ENCODE results near the gene FYB2. TPM values are rescaled to one million over a fixed set of nuclear protein-coding genes. Genes with fewer than 3 reads are reported as not detected.
"Not testable (repeated sequence)": the region's sequence is repeated elsewhere in the genome, so short reads cannot be mapped to it uniquely, and the experiment has no call there.

Gene FYB2
- total and polyA plus RNA-seq, 7 donors: 0.48 to 2.6 (median 1.1) TPM; not detected in 1

DNA sequence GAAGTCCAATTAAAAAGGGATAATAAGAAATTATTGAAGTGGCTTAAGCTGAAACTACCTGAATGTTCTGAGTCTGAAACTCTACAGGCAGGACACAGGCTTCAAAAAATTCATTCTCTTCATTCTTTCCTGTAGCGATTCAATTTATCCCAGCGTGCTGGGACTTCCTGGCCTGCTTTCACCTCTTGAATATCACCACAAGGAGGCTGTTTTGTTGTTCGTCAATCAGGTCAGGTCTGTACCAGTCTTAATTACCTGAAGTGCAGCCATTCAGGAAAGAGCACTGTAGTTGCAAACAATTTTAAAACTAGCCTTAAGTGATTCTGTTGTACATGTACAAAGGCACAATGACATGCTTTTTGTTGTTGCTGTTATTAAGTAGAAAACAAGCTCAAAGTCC, 38.4 kb downstream of the FYB2 start:
- no peaks in the 10 kb centered on the region for H3K36me3 ChIP-seq (ENCODE audit: insufficient read depth in 1 of 2, low read depth in 1 of 2)
- no peak overlapping the region for H3K27ac ChIP-seq
- no peak for DNase-seq
- 72 to 76% (median 76%) methylated on average over 3 of the region's 3 CpGs for WGBS, 3 donors
- no peaks in the 10 kb centered on the region for H3K9me3 ChIP-seq
- intact Hi-C loops (cut with DNase I): no loop called here
- H3K27me3 ChIP-seq (ENCODE audit: insufficient read depth in 3 of 3, low read length in 2 of 3): no peaks in the 10 kb centered on the region
- ATAC-seq: no peak
- no peaks in the 10 kb centered on the region for H3K4me1 ChIP-seq
- TF ChIP-seq, protein P1, sequence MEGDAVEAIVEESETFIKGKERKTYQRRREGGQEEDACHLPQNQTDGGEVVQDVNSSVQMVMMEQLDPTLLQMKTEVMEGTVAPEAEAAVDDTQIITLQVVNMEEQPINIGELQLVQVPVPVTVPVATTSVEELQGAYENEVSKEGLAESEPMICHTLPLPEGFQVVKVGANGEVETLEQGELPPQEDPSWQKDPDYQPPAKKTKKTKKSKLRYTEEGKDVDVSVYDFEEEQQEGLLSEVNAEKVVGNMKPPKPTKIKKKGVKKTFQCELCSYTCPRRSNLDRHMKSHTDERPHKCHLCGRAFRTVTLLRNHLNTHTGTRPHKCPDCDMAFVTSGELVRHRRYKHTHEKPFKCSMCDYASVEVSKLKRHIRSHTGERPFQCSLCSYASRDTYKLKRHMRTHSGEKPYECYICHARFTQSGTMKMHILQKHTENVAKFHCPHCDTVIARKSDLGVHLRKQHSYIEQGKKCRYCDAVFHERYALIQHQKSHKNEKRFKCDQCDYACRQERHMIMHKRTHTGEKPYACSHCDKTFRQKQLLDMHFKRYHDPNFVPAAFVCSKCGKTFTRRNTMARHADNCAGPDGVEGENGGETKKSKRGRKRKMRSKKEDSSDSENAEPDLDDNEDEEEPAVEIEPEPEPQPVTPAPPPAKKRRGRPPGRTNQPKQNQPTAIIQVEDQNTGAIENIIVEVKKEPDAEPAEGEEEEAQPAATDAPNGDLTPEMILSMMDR (IDR thresholded peaks at IDR 0.05): no peak
- no peak overlapping the region for H3K4me3 ChIP-seq

DNA sequence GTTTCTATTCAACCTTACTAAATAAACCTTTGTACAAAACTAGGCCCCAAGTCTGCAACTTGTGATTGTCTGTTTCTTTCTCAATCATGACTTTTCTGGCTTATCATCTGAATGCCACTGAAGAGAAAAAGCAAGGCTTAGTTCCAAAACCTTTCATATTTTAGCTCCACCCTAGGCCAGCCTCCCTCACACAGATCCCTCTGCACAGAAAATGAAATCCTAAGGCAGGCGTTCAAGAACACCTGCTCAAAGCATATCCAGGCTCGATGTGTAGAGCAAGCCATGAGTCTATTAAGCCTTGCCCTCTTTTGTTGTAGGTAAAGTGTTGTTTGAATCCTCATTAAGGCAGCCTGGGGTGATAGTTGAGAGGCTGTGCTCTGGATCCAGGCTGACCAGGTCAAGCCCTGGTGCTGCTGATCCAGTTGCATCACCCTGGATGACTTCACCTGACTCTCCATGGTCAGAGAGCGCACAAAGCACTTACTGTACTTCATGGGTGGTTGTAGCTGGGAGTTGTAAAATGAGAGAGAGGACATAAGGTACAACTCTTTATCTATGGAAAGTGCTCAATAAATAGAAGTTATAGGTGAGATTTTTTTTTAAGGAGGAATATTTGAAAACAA, 39.0 kb downstream of the FYB2 start:
- Histone ChIP-seq H3K27ac (no peak overlapping the region), H3K36me3 (ENCODE audit: insufficient read depth in 1 of 2, low read depth in 1 of 2) (no peaks in the 10 kb centered on the region), H3K4me1 (no peaks in the 10 kb centered on the region), H3K4me3 (no peak overlapping the region), H3K9me3 (no peaks in the 10 kb centered on the region), H3K27me3 (ENCODE audit: insufficient read depth in 3 of 3, low read length in 2 of 3) (no peaks in the 10 kb centered on the region)
- ATAC-seq (no peak), DNase-seq (no peak)
- intact Hi-C loops (cut with DNase I): no loop called here
- 58 to 85% (median 75%) methylated on average over 3 of the region's 3 CpGs for WGBS, 3 donors
- TF ChIP-seq, protein P1 (IDR thresholded peaks at IDR 0.05): no peak

DNA sequence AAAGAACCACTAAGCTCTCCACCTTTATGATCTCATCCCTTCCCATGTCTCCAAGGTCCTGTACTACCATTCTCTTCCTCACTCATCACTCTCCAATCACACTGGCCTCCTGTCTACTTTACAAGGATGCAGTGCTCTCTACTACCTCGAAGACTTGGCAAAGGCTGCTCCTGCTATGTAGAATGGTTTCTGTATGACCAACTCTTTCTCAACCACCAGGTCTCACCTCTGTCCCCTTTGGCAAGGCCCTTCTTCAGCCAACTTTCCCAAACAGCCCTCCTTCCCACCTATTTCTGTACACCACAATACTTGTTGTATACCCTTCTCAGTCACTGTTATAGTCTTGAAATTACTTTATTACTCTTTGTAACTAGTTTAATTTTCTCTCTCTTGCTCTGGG, 41.2 kb downstream of the FYB2 start:
- H3K27me3 ChIP-seq (ENCODE audit: insufficient read depth in 3 of 3, low read length in 2 of 3): no peaks in the 10 kb centered on the region
- DNase-seq (no peak), ATAC-seq (peak in 1 of 4 donors; percentile 42)
- WGBS, 3 donors: 67 to 75% (median 68%) methylated on average over 1 of the region's 1 CpG
- no peaks in the 10 kb centered on the region for H3K9me3 ChIP-seq
- H3K27ac ChIP-seq: no peak overlapping the region
- no peaks in the 10 kb centered on the region for H3K4me1 ChIP-seq
- intact Hi-C loops (cut with DNase I): no loop called here
- H3K36me3 ChIP-seq (ENCODE audit: insufficient read depth in 1 of 2, low read depth in 1 of 2): no peaks in the 10 kb centered on the region
- no peak overlapping the region for H3K4me3 ChIP-seq
- TF ChIP-seq, protein P1 (IDR thresholded peaks at IDR 0.05): no peak

DNA sequence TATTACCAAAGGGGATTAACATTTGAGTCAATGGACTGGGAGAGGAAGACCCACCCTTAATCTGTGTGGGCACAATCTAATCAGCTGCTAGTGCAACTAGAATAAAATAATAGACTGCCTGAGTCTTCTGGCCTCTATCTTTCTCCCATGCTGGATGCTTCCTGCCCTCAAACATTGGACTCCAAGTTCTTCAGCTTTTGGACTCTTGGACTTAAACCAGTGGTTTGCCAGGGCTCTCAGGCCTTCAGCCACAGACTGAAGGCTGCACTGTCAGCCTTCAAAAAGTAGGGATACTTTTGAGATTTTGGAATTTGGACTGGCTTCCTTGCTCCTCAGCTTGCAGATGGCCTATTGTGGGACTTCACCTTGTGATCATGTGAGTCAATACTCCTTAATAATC, 44.5 kb downstream of the FYB2 start:
- H3K4me3 ChIP-seq; ATAC-seq; H3K4me1 ChIP-seq; H3K36me3 ChIP-seq (ENCODE audit: insufficient read depth in 1 of 2, low read depth in 1 of 2); H3K9me3 ChIP-seq; DNase-seq; H3K27ac ChIP-seq; intact Hi-C loops (cut with DNase I); H3K27me3 ChIP-seq (ENCODE audit: insufficient read depth in 3 of 3, low read length in 2 of 3): not testable (repeated sequence)

DNA sequence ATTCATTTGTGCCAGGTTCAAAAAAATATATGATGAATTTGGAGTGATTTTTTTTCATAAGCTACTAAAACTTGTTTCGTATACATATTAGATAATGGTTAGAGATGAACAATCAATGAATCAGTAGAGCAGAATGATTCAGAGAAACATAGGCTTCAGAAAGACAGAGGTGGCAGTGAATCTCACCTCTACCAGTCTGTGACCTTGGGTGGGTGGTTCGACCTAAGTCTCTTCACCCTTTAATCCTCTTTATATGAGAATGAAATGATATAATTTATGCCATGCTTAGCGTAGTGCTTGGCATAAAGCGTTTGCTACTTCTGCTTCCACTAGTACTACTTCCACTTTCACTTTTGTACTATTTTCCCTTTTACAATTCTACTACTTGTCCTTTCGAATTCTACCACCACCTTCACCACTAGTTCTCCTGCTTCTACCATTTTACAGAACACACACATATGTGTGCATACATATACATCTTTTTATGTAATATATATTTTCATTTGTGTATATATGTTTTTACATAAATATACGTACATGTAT, 45.1 kb downstream of the FYB2 start:
- no peak for ATAC-seq
- TF ChIP-seq, protein P1 (IDR thresholded peaks at IDR 0.05): no peak
- WGBS, 3 donors: 82 to 86% (median 86%) methylated on average over 6 of the region's 6 CpGs
- no peak overlapping the region for H3K27ac ChIP-seq
- no peak overlapping the region for H3K4me3 ChIP-seq
- intact Hi-C loops (cut with DNase I): no loop called here
- no peaks in the 10 kb centered on the region for H3K9me3 ChIP-seq
- H3K27me3 ChIP-seq (ENCODE audit: insufficient read depth in 3 of 3, low read length in 2 of 3): no peaks in the 10 kb centered on the region
- no peak for DNase-seq
- H3K4me1 ChIP-seq: no peaks in the 10 kb centered on the region
- H3K36me3 ChIP-seq (ENCODE audit: insufficient read depth in 1 of 2, low read depth in 1 of 2): no peaks in the 10 kb centered on the region
